Activated T-helper 2 cell treated with anti-CD3 and anti-CD28 coated beads, Interferon-gamma antibody, Interleukin-2, Interleukin-4, amounts not matched to agents 10 μg/mL and 5 μg/mL and 100 μg/mL, durations not matched to agents 14 hours and 24 hours and 36 hours (primary cell): Measurements from ENCODE around the gene ZFP92. TPM values are rescaled to one million over a fixed set of nuclear protein-coding genes. Genes with fewer than 3 reads are reported as not detected.

Experiments
- DNase-seq: peaks from one replicate; pipeline ENCODE4 v3.0.0; 2021; ENCODE audit warnings: low spot score
- H3K27ac Mint-ChIP-seq: one replicate; pipeline ENCODE4 v1.8.0; 2021; ENCODE audit warnings: mixed read lengths
- H3K27me3 Mint-ChIP-seq: one replicate; pipeline ENCODE4 v1.8.0; 2021; ENCODE audit warnings: low read depth, mixed read lengths
- H3K36me3 Mint-ChIP-seq: one replicate; pipeline ENCODE4 v1.8.0; 2021; ENCODE audit warnings: low read depth, mixed read lengths
- H3K4me1 Mint-ChIP-seq: one replicate; pipeline ENCODE4 v1.8.0; 2021; ENCODE audit warnings: low read depth, mixed read lengths
- H3K4me3 Mint-ChIP-seq: one replicate; pipeline ENCODE4 v1.8.0; 2021; ENCODE audit warnings: low read depth, mild to moderate bottlenecking, moderate library complexity, mixed read lengths
- H3K9me3 Mint-ChIP-seq: one replicate; pipeline ENCODE4 v1.8.0; 2021; ENCODE audit warnings: mixed read lengths
- intact Hi-C: fragments of 100-400 bp; cut with micrococcal nuclease; formaldehyde crosslinking; loops from one replicate; pipeline ENCODE4 v1.15.1; 2023
- total RNA-seq: library from RNA; stranded (reverse); gene quantifications from 2 replicates; pipeline ENCODE4 v1.2.3, GENCODE V29; 2022

ZFP92 gene, protein sequence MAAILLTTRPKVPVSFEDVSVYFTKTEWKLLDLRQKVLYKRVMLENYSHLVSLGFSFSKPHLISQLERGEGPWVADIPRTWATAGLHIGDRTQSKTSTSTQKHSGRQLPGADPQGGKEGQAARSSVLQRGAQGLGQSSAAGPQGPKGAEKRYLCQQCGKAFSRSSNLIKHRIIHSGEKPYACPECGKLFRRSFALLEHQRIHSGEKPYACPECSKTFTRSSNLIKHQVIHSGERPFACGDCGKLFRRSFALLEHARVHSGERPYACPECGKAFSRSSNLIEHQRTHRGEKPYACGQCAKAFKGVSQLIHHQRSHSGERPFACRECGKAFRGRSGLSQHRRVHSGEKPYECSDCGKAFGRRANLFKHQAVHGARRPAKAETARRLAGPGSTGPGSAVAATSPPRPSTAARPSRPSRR
- 1.8 and 2.1 TPM in 2 replicates for total RNA-seq

- no peaks in the 10 kb centered on the region for H3K36me3 Mint-ChIP-seq
- peaks cover 9% of the 10 kb centered on the region for H3K4me1 Mint-ChIP-seq
- intact Hi-C loops = loop anchor here (5.0 kb wide), 1 partner anchor 379 kb away; no protein-coding TSS in a partner anchor
- no peak within 1 kb of the TSS for H3K27ac Mint-ChIP-seq
- H3K9me3 Mint-ChIP-seq = no peaks in the 10 kb centered on the region
- peak within 1 kb of the TSS; percentile 71 for H3K4me3 Mint-ChIP-seq
- DNase-seq = peak; percentile 12
- peaks cover 2% of the 10 kb centered on the region for H3K27me3 Mint-ChIP-seq
These were observed at the start of gene ZFP92 for GRCh38 chrX:153411255-153411987. TSS of gene ZFP92 (plus strand) at chrX:153411472. CDS start at chrX:153418323, 6,851 bp downstream.

DNA sequence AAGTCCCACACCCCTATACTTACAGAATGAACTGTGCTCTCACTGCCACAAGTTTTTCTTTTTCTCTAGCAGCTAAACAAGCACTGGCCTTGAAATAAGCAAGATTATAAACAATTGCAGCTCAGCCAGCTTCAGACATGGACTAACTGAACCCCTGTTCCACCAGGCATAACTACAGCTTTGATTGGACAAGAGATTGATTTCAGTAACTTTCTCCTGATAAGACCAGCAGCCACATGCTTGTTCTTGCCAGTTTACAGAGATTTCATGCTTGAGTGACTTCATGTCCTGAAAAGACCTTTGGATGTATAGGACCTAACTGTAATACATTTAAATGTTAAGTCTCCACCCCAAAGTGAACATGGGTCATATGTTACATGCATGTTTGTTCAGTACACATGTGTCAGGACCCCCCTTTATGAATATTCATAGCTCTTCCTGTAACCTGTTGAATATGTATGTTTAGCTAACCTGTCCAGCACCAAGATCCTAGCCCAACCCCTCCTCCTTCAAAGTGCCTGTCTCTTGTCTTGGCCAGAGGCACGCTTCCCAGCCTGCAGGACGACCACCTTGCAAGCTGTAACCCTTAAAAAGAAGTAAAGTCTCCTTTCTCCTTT lies 49.4 kb upstream of the ZFP92 start:
- Mint-ChIP-seq H3K27ac (no peak overlapping the region), H3K36me3 (peaks cover 3% of the 10 kb centered on the region), H3K4me1 (peaks cover 1% of the 10 kb centered on the region), H3K27me3 (peaks cover 3% of the 10 kb centered on the region), H3K4me3 (no peak overlapping the region), H3K9me3 (peaks cover 14% of the 10 kb centered on the region)
- intact Hi-C loops = no loop called here
- DNase-seq = no peak

- H3K4me3 Mint-ChIP-seq = no peak overlapping the region
- intact Hi-C loops = no loop called here
- H3K4me1 Mint-ChIP-seq = peaks cover 3% of the 10 kb centered on the region
- H3K27ac Mint-ChIP-seq = no peak overlapping the region
- no peaks in the 10 kb centered on the region for H3K9me3 Mint-ChIP-seq
- no peaks in the 10 kb centered on the region for H3K36me3 Mint-ChIP-seq
- no peak for DNase-seq
- peaks cover 3% of the 10 kb centered on the region for H3K27me3 Mint-ChIP-seq
These were observed 45.6 kb upstream of the ZFP92 start for GRCh38 chrX:153365670-153366069.

DNA sequence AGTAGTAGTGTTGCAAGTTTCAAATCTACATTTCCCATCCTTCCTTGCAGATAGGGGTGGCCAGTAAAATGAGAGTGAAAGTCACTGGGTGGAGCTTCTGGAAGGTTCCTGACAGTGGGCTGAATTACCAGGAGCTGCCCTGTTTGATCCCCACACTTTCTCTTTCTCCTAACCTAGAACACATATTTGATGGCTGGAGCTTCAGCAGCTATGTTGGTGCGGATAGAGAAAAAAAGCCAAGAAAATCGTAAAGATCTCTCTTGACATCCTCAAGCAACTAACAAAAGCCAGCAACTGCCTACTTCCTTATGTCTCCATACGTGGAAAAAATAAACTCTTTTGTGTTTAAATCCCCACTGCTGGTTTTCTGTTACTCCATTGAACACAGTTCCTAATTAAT lies 45.2 kb upstream of the ZFP92 start:
- Mint-ChIP-seq H3K36me3 (no peaks in the 10 kb centered on the region), H3K4me3 (no peak overlapping the region), H3K27me3 (peaks cover 3% of the 10 kb centered on the region), H3K27ac (no peak overlapping the region), H3K9me3 (no peaks in the 10 kb centered on the region), H3K4me1 (peaks cover 7% of the 10 kb centered on the region)
- DNase-seq = no peak
- intact Hi-C loops = no loop called here

GRCh38 chrX:153366878-153367538 lies 44.3 kb upstream of the ZFP92 start:
- Mint-ChIP-seq H3K36me3 (no peaks in the 10 kb centered on the region), H3K4me3 (no peak overlapping the region), H3K4me1 (peaks cover 7% of the 10 kb centered on the region), H3K27ac (no peak overlapping the region), H3K27me3 (peaks cover 1% of the 10 kb centered on the region), H3K9me3 (no peaks in the 10 kb centered on the region)
- intact Hi-C loops = no loop called here
- no peak for DNase-seq

GRCh38 chrX:153370293-153371055 lies 40.8 kb upstream of the ZFP92 start:
- Mint-ChIP-seq H3K4me3 (no peak overlapping the region), H3K27ac (no peak overlapping the region), H3K9me3 (no peaks in the 10 kb centered on the region), H3K4me1 (peaks cover 7% of the 10 kb centered on the region), H3K36me3 (no peaks in the 10 kb centered on the region), H3K27me3 (peaks cover 4% of the 10 kb centered on the region)
- no peak for DNase-seq
- intact Hi-C loops = no loop called here

- H3K9me3 Mint-ChIP-seq = no peaks in the 10 kb centered on the region
- DNase-seq = no peak
- H3K27me3 Mint-ChIP-seq = peaks cover 4% of the 10 kb centered on the region
- peaks cover 5% of the 10 kb centered on the region for H3K4me1 Mint-ChIP-seq
- intact Hi-C loops = no loop called here
- no peak overlapping the region for H3K27ac Mint-ChIP-seq
- no peak overlapping the region for H3K4me3 Mint-ChIP-seq
- no peaks in the 10 kb centered on the region for H3K36me3 Mint-ChIP-seq
These were observed 40.0 kb upstream of the ZFP92 start for GRCh38 chrX:153371256-153371655.

DNA sequence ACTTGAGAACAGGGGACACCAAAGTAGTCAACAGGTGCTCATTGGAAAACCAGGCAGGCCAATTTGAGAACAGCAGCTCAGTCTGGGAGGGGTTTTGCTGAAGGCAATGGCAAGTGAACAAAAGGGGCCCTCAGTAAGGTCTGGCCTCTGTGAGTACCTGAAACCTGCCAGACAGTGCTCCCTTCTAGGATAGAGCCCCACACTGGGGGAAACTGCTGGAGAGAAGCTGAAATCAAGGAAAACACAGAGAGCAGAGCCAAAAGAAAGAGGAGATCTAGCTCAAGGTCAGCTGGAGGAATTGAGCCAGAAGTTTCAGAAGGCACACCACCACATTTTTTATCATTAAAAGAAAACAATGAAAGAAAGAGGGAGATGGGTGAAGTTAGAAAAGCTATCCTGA lies 38.3 kb upstream of the ZFP92 start:
- no peak overlapping the region for H3K27ac Mint-ChIP-seq
- intact Hi-C loops = no loop called here
- no peak overlapping the region for H3K4me3 Mint-ChIP-seq
- H3K4me1 Mint-ChIP-seq = peaks cover 5% of the 10 kb centered on the region
- no peak for DNase-seq
- H3K36me3 Mint-ChIP-seq = no peaks in the 10 kb centered on the region
- no peaks in the 10 kb centered on the region for H3K9me3 Mint-ChIP-seq
- peaks cover 4% of the 10 kb centered on the region for H3K27me3 Mint-ChIP-seq

GRCh38 chrX:153374426-153374825 lies 36.8 kb upstream of the ZFP92 start:
- Mint-ChIP-seq H3K27me3 (peaks cover 4% of the 10 kb centered on the region), H3K9me3 (no peaks in the 10 kb centered on the region), H3K27ac (no peak overlapping the region), H3K4me1 (peaks cover 5% of the 10 kb centered on the region), H3K36me3 (no peaks in the 10 kb centered on the region), H3K4me3 (no peak overlapping the region)
- intact Hi-C loops = no loop called here
- no peak for DNase-seq

GRCh38 chrX:153375571-153375970 lies 35.7 kb upstream of the ZFP92 start:
- H3K4me3 Mint-ChIP-seq = no peak overlapping the region
- DNase-seq = no peak
- H3K27me3 Mint-ChIP-seq = peaks cover 4% of the 10 kb centered on the region
- no peak overlapping the region for H3K27ac Mint-ChIP-seq
- intact Hi-C loops = no loop called here
- no peaks in the 10 kb centered on the region for H3K36me3 Mint-ChIP-seq
- H3K4me1 Mint-ChIP-seq = peaks cover 4% of the 10 kb centered on the region
- H3K9me3 Mint-ChIP-seq = no peaks in the 10 kb centered on the region

- Mint-ChIP-seq H3K27me3 (peaks cover 3% of the 10 kb centered on the region), H3K27ac (no peak overlapping the region), H3K4me1 (no peaks in the 10 kb centered on the region), H3K4me3 (no peak overlapping the region), H3K9me3 (no peaks in the 10 kb centered on the region), H3K36me3 (no peaks in the 10 kb centered on the region)
- intact Hi-C loops = no loop called here
- DNase-seq = no peak
These were observed 33.5 kb upstream of the ZFP92 start for GRCh38 chrX:153377727-153378126.

GRCh38 chrX:153378607-153379006 lies 32.7 kb upstream of the ZFP92 start:
- Mint-ChIP-seq H3K36me3 (no peaks in the 10 kb centered on the region), H3K9me3 (no peaks in the 10 kb centered on the region), H3K27me3 (peaks cover 2% of the 10 kb centered on the region), H3K4me1 (no peaks in the 10 kb centered on the region), H3K27ac (no peak overlapping the region), H3K4me3 (no peak overlapping the region)
- no peak for DNase-seq
- intact Hi-C loops = no loop called here
